ENCODE data around the gene FOXC1.

Gene FOXC1

DNA sequence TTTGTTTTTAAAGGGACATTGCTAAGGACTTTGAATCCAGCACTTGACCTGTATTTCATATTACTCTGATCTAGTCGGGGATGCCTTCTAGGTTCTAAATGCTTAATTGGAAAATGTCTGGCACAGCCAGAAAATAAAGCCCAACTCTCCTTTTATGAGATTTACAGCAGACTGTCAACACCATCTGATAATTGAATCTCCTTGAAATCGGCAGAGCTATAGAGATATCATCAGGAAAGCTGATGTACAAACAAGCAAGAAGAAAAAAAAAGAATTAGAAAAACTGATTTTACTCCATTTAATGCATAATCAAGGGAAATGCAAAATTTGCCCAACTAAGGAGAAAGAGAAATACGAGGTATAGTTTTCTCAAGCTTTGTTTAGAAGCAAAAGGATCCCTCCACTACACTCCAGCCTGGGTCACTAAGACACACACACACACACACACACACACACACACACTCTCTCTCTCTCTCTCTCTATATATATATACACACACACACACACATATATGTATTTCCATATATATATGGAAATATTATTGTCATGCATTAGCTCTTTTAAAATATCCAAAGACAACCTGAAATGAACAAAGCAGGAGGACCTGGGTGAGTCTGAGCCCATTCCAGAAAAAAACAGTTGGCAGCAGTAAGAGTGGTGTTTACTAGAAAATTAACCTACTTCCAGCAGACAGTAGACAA is 9.5 kb upstream of the FOXC1 start:
- DNase-seq (ENCODE audit: low read depth), result no peak

GRCh38 chr6:1600764-1601157 is 9.0 kb upstream of the FOXC1 start:
- no peak for DNase-seq (ENCODE audit: low read depth)

GRCh38 chr6:1601158-1602048 is 8.3 kb upstream of the FOXC1 start:
- no peak for DNase-seq (ENCODE audit: low read depth)

DNA sequence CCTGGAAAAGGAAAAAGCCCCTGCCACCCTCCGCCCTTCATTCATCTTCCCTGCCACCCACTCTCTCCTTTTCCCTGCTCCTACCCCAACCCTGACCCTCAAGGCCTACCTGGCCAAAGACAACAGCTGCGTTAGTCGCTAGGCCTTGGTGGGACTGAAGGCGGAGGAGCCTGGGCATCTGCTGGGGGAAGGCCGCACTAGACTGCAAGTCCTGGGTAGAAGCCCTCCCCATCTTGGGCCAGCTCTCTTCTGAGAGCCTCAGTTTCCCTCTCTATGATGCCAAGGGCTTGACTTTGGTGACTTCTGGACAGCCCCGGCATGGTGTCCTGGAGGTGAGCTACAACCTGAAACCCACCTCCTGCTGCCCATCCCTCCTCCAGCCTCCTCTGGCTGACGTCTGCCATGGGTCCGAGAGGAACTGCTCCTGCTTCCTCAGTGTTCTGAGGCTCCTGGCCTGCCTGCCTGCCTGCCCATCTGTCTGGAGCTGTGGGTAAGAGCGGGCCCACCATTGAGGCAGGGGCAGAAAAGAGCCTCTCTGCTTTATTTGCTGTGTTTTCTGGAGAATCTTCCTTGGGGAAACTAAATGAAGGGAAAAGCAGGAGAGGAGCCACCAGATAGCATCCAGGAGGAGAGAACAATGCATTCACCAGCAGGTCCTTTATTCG is 7.5 kb upstream of the FOXC1 start:
- DNase-seq (ENCODE audit: low read depth), result no peak

DNA sequence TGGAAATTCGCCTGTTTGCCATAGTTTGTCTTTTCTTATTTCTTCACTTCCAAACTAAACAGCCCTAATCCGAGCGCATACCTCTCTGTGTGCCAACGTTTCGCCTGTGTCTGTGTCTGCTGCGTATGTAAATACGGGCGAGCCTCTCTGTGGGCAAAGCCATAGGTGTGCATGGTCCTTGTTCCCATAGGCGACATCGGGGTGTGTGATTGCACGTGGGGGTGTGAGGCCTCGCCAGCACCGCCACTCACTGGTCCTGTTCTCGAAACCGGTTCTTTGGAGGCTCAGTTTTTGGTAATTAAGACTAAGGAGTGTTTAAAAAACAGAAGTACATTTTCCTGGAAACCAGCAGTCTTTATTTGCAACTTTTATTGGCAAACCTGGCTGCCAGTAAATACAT is 6.0 kb upstream of the FOXC1 start:
- DNase-seq (ENCODE audit: low read depth), result no peak

GRCh38 chr6:1604158-1605003 is 5.3 kb upstream of the FOXC1 start:
- peak; percentile 46 for DNase-seq (ENCODE audit: low read depth)

GRCh38 chr6:1605004-1605892 is 4.5 kb upstream of the FOXC1 start:
- no peak for DNase-seq (ENCODE audit: low read depth)

- DNase-seq (ENCODE audit: low read depth), result no peak
Measured at GRCh38 chr6:1605893-1606779, 3.6 kb upstream of the FOXC1 start.

GRCh38 chr6:1606780-1607515 is 2.8 kb upstream of the FOXC1 start:
- no peak for DNase-seq (ENCODE audit: low read depth)

GRCh38 chr6:1607516-1608221 is 2.0 kb upstream of the FOXC1 start:
- DNase-seq (ENCODE audit: low read depth), result no peak

DNA sequence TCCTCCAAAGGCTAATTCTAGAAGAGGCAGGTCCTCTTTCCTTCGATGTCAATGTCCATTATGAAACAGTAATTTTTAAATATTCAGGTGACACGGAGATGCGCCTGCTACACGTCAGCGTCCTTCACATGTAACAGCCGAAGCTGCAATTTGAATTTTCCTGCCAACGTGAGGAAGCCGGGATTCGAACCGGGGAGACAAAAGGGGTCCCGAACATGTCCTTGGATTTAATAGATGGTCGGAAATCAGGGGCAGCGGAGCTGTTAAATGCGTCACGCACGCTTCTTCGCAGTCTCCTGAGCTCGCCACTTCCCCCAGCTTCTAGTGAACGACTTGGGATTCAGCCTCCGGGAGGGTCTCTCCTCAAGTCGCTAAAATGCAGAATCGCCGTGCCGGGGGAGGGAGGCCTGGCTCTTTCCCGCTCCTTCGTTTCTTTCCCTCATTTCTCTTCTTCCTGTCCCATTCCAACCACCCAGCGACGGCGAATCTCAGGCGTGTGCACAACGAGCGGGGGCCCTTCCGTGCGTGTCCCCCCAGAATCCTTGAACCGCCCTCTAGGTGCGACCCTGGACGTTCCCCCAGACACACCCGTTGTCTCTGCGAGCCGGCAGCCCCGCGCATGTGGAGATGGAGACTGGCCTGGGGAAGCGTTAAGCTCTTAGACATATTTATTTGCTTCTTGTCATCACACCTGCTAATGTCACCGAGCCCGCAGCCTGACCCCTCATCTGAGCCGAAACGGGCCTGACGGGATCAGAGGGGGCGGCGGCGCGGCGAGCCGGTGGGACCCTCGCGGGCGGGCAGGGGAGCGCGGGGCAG is 1.3 kb upstream of the FOXC1 start:
- DNase-seq (ENCODE audit: low read depth), result no peak

DNA sequence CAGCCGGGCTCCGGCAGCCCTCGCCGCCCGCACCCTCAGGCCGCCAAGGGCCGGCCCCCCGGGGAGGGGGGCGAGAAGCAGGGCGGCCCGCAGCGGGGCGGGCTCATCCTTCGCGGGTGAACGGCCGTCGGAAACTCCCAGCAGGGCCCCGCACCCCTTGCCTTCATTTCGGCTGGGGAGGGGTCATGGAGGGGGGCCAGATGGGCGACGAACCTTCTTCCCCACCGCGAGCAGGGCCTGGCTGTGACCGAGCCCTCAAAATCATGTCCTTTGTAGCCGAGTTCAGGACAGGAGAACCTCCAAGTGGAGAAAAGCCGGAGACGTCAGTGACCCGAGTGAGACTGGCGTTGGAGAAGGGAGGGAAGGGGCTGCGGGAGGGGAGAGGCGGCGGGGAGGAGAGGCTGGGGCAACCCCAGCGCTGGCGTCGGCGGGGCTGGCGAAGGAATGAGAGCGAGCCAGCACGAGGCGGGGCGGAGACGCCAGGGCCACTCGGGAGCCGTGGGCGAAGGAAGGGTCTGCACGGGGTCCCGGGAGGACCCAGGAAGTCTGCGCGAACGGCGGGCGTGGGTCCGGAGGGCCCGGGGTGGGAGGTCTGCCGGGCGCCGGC is 571 bp upstream of the FOXC1 start:
- DNase-seq (ENCODE audit: low read depth), result no peak

GRCh38 chr6:1610497-1611321 is 994 bp downstream of the FOXC1 start:
- no peak for DNase-seq (ENCODE audit: low read depth)

GRCh38 chr6:1611322-1611571 is 1.5 kb downstream of the FOXC1 start:
- no peak for DNase-seq (ENCODE audit: low read depth)

GRCh38 chr6:1611572-1612298 is 2.0 kb downstream of the FOXC1 start:
- no peak for DNase-seq (ENCODE audit: low read depth)
